GM19238 (cell line): Measurements from ENCODE around the gene KLHL35.
A peak's percentile ranks its signal among the peaks of the same experiment; 100 is the strongest.
"Not testable (repeated sequence)": the region's sequence is repeated elsewhere in the genome, so short reads cannot be mapped to it uniquely, and the experiment has no call there.

Source experiments
- DNase-seq: peaks from one replicate; pipeline ENCODE4 v3.0.0; 2011; ENCODE audit warnings: low spot score; ENCODE audit not compliant: insufficient read length

Gene KLHL35

GRCh38 chr11:75394085-75394840, 38.7 kb downstream of the KLHL35 start:
- DNase-seq: no peak

- no peak for DNase-seq
These were observed 43.1 kb downstream of the KLHL35 start for GRCh38 chr11:75389925-75390324.

GRCh38 chr11:75389276-75389605, 43.8 kb downstream of the KLHL35 start:
- no peak for DNase-seq

GRCh38 chr11:75388386-75389275, 44.4 kb downstream of the KLHL35 start:
- DNase-seq: peak; percentile 42

GRCh38 chr11:75387736-75388294, 45.2 kb downstream of the KLHL35 start:
- no peak for DNase-seq

- no peak for DNase-seq
These were observed 45.9 kb downstream of the KLHL35 start for GRCh38 chr11:75386942-75387630.

- DNase-seq: peak; percentile 73
These were observed 48.4 kb downstream of the KLHL35 start for GRCh38 chr11:75384438-75385080.

GRCh38 chr11:75383246-75383645, 49.8 kb downstream of the KLHL35 start:
- DNase-seq: no peak

- no peak for DNase-seq
These were observed 52.1 kb downstream of the KLHL35 start for GRCh38 chr11:75380716-75381420.

- DNase-seq: no peak
These were observed 52.8 kb downstream of the KLHL35 start for GRCh38 chr11:75380245-75380644.

- not testable (repeated sequence) for DNase-seq
These were observed 54.2 kb downstream of the KLHL35 start for GRCh38 chr11:75378776-75379175.

GRCh38 chr11:75376175-75376574, 56.8 kb downstream of the KLHL35 start:
- no peak for DNase-seq

- no peak for DNase-seq
These were observed 57.4 kb downstream of the KLHL35 start for GRCh38 chr11:75375626-75376025.

- DNase-seq: no peak
These were observed 58.4 kb downstream of the KLHL35 start for GRCh38 chr11:75374646-75375045.

GRCh38 chr11:75373201-75373600, 59.8 kb downstream of the KLHL35 start:
- no peak for DNase-seq
